COLO829 (cell line): ENCODE data around the gene DGKD.
"Not testable (repeated sequence)": the region's sequence is repeated elsewhere in the genome, so short reads cannot be mapped to it uniquely, and the experiment has no call there.

ENCODE experiments used
- DNase-seq: peaks from one replicate; pipeline ENCODE4 v3.0.0; 2012; ENCODE audit warnings: low spot score

Gene DGKD

GRCh38 chr2:233360771-233361176 lies 6.5 kb downstream of the DGKD start:
- DNase-seq: no peak

- DNase-seq: no peak
Observed at GRCh38 chr2:233361297-233361696, 7.0 kb downstream of the DGKD start.

GRCh38 chr2:233362742-233363141 lies 8.4 kb downstream of the DGKD start:
- DNase-seq: no peak

GRCh38 chr2:233363744-233364235 lies 9.5 kb downstream of the DGKD start:
- DNase-seq: no peak

- DNase-seq: no peak
Observed at GRCh38 chr2:233365861-233366520, 11.7 kb downstream of the DGKD start.

GRCh38 chr2:233367586-233367985 lies 13.3 kb downstream of the DGKD start:
- no peak for DNase-seq

- DNase-seq: no peak
Observed at GRCh38 chr2:233368756-233369155, 14.5 kb downstream of the DGKD start.

GRCh38 chr2:233369462-233369861 lies 15.2 kb downstream of the DGKD start:
- DNase-seq: no peak

- DNase-seq: no peak
Observed at GRCh38 chr2:233369897-233370685, 15.8 kb downstream of the DGKD start.

GRCh38 chr2:233371641-233372040 lies 17.3 kb downstream of the DGKD start:
- no peak for DNase-seq

- no peak for DNase-seq
Observed at GRCh38 chr2:233372855-233373254, 18.6 kb downstream of the DGKD start.

- no peak for DNase-seq
Observed at GRCh38 chr2:233373316-233373715, 19.0 kb downstream of the DGKD start.

- DNase-seq: not testable (repeated sequence)
Observed at GRCh38 chr2:233374776-233375175, 20.5 kb downstream of the DGKD start.

GRCh38 chr2:233375490-233376314 lies 21.4 kb downstream of the DGKD start:
- DNase-seq: no peak

- DNase-seq: no peak
Observed at GRCh38 chr2:233379034-233379433, 24.7 kb downstream of the DGKD start.

- no peak for DNase-seq
Observed at GRCh38 chr2:233379441-233379840, 25.1 kb downstream of the DGKD start.

- no peak for DNase-seq
Observed at GRCh38 chr2:233380132-233380895, 26.0 kb downstream of the DGKD start.

- no peak for DNase-seq
Observed at GRCh38 chr2:233380995-233381637, 26.8 kb downstream of the DGKD start.

GRCh38 chr2:233381638-233381995 lies 27.3 kb downstream of the DGKD start:
- DNase-seq: no peak

GRCh38 chr2:233384015-233384414 lies 29.7 kb downstream of the DGKD start:
- DNase-seq: no peak

- DNase-seq: no peak
Observed at GRCh38 chr2:233384811-233385488, 30.7 kb downstream of the DGKD start.
